Measurements from ENCODE around the gene IDH3A.

IDH3A gene

DNA sequence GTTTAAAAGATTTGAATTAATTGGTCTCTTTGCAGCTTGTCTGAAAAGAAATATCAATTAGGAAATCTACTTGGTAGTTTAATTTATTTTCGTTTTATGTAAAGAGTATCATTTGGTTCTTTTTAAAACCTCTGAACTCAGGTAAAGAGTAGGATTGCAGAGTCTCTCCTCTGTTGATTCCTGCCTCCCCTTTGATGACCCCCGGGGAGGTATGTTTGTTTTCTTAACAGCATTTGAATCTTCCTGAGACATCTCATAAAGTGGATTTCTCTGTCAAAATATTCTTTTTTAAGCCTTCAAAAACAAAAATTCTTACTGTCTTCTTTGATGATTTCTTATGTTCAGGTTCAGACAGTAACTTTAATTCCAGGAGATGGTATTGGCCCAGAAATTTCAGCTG, 8.0 kb downstream of the IDH3A start:
- Histone ChIP-seq H3K27ac (ENCODE audit: low read depth, low read length) (no peak overlapping the region), H3K4me1 (ENCODE audit: control insufficient read depth, low read length) (no peaks in the 10 kb centered on the region), H3F3A (ENCODE audit: control insufficient read depth, insufficient read depth) (peaks cover 13% of the 10 kb centered on the region; the same call in 1 of the 2 replicates), H3K9me2 (replicated peaks; ENCODE audit: control insufficient read depth, low read length) (no peaks in the 10 kb centered on the region), H4K20me1 (ENCODE audit: control insufficient read depth, insufficient read depth, low read depth, low read length) (no peaks in the 10 kb centered on the region), H3K4me2 (ENCODE audit: low read length) (no peak overlapping the region), H3K79me2 (ENCODE audit: control insufficient read depth, low read length) (peaks cover 31% of the 10 kb centered on the region), H3K27me3 (ENCODE audit: control insufficient read depth, low read length) (no peaks in the 10 kb centered on the region), H3K9me3 (ENCODE audit: control insufficient read depth, insufficient read depth, low read length) (no peaks in the 10 kb centered on the region), H3K36me3 (ENCODE audit: control insufficient read depth, low read length) (peaks cover 70% of the 10 kb centered on the region), H3K4me3 (ENCODE audit: low read length) (no peak overlapping the region)
- no peak for TF ChIP-seq CTCF (IDR thresholded peaks at IDR 0.05; ENCODE audit: low read depth, low read length, poor library complexity, severe bottlenecking)
- no peak for TF ChIP-seq EZH2phosphoT487 (IDR thresholded peaks at IDR 0.05; ENCODE audit: borderline replicate concordance, low read length)

GRCh38 chr15:78159395-78159794, 10.2 kb downstream of the IDH3A start:
- H3K9me3 ChIP-seq (ENCODE audit: control insufficient read depth, insufficient read depth, low read length): no peaks in the 10 kb centered on the region
- H3K4me2 ChIP-seq (ENCODE audit: low read length): no peak overlapping the region
- peaks cover 13% of the 10 kb centered on the region for H3K79me2 ChIP-seq (ENCODE audit: control insufficient read depth, low read length)
- H3K36me3 ChIP-seq (ENCODE audit: control insufficient read depth, low read length): peaks cover 69% of the 10 kb centered on the region
- no peak overlapping the region for H3K4me3 ChIP-seq (ENCODE audit: low read length)
- TF ChIP-seq CTCF (IDR thresholded peaks at IDR 0.05; ENCODE audit: low read depth, low read length, poor library complexity, severe bottlenecking) (no peak), EZH2phosphoT487 (IDR thresholded peaks at IDR 0.05; ENCODE audit: borderline replicate concordance, low read length) (no peak)
- H3K27ac ChIP-seq (ENCODE audit: low read depth, low read length): no peak overlapping the region
- H3F3A ChIP-seq (ENCODE audit: control insufficient read depth, insufficient read depth): peaks cover 11% of the 10 kb centered on the region; the same call in 1 of the 2 replicates
- H3K27me3 ChIP-seq (ENCODE audit: control insufficient read depth, low read length): no peaks in the 10 kb centered on the region
- no peaks in the 10 kb centered on the region for H3K9me2 ChIP-seq (replicated peaks; ENCODE audit: control insufficient read depth, low read length)
- no peaks in the 10 kb centered on the region for H3K4me1 ChIP-seq (ENCODE audit: control insufficient read depth, low read length)
- no peaks in the 10 kb centered on the region for H4K20me1 ChIP-seq (ENCODE audit: control insufficient read depth, insufficient read depth, low read depth, low read length)

- H3K36me3 ChIP-seq (ENCODE audit: control insufficient read depth, low read length): peaks cover 69% of the 10 kb centered on the region
Measured at GRCh38 chr15:78162038-78162437, 12.9 kb downstream of the IDH3A start.

More at GRCh38 chr15:78162038-78162437, 12.9 kb downstream of the IDH3A start:
- H4K20me1 ChIP-seq (ENCODE audit: control insufficient read depth, insufficient read depth, low read depth, low read length): no peaks in the 10 kb centered on the region
- peaks cover 4% of the 10 kb centered on the region for H3K4me1 ChIP-seq (ENCODE audit: control insufficient read depth, low read length)
- no peak overlapping the region for H3K4me2 ChIP-seq (ENCODE audit: low read length)
- no peaks in the 10 kb centered on the region for H3K9me2 ChIP-seq (replicated peaks; ENCODE audit: control insufficient read depth, low read length)
- no peaks in the 10 kb centered on the region for H3K79me2 ChIP-seq (ENCODE audit: control insufficient read depth, low read length)
- no peaks in the 10 kb centered on the region for H3K27me3 ChIP-seq (ENCODE audit: control insufficient read depth, low read length)
- TF ChIP-seq EZH2phosphoT487 (IDR thresholded peaks at IDR 0.05; ENCODE audit: borderline replicate concordance, low read length) (no peak), CTCF (IDR thresholded peaks at IDR 0.05; ENCODE audit: low read depth, low read length, poor library complexity, severe bottlenecking) (no peak)
- H3K27ac ChIP-seq (ENCODE audit: low read depth, low read length): no peak overlapping the region
- no peaks in the 10 kb centered on the region for H3F3A ChIP-seq (ENCODE audit: control insufficient read depth, insufficient read depth)
- no peaks in the 10 kb centered on the region for H3K9me3 ChIP-seq (ENCODE audit: control insufficient read depth, insufficient read depth, low read length)
- H3K4me3 ChIP-seq (ENCODE audit: low read length): no peak overlapping the region
